ENCODE measurements around the gene AFF4. TPM values are rescaled to one million over a fixed set of nuclear protein-coding genes. Genes with fewer than 3 reads are reported as not detected.

Gene AFF4
- total RNA-seq, 2 experiments from 2014 or later = 19.4 to 19.9 TPM

GRCh38 chr5:132853790-132854189 lies 109.6 kb downstream of the AFF4 start:
- DNase-seq (no peak), ATAC-seq (no peak)
- intact Hi-C loops (cut with micrococcal nuclease) = no loop called here
- Mint-ChIP-seq H3K27ac (no peak overlapping the region), H3K4me3 (no peak overlapping the region), H3K36me3 (ENCODE audit: low read depth) (no peaks in the 10 kb centered on the region), H3K9me3 (no peaks in the 10 kb centered on the region), H3K4me1 (ENCODE audit: low read depth) (peaks cover 3% of the 10 kb centered on the region), H3K27me3 (peaks cover 10% of the 10 kb centered on the region)
- CTCF ChIA-PET = interaction anchor here (0.7 to 1.9 kb wide), 8 partner anchors 8 to 107 kb away, joined by 3 to 6 read pairs (median 4); partner anchors contain the start of genes CCNI2, GDF9, SHROOM1 and UQCRQ
- TF ChIP-seq CTCF (IDR thresholded peaks at IDR 0.05) = no peak
- POLR2A ChIA-PET = interaction anchor here (1.6 kb wide), 1 partner anchor 12 kb away, joined by 5 read pairs; no protein-coding TSS in a partner anchor

GRCh38 chr5:132853323-132853722 lies 110.1 kb downstream of the AFF4 start:
- Mint-ChIP-seq H3K9me3 (no peaks in the 10 kb centered on the region), H3K36me3 (ENCODE audit: low read depth) (no peaks in the 10 kb centered on the region), H3K27me3 (peaks cover 10% of the 10 kb centered on the region), H3K4me1 (ENCODE audit: low read depth) (peaks cover 3% of the 10 kb centered on the region), H3K27ac (no peak overlapping the region), H3K4me3 (no peak overlapping the region)
- no peak for TF ChIP-seq CTCF (IDR thresholded peaks at IDR 0.05)
- ATAC-seq (no peak), DNase-seq (no peak)
- POLR2A ChIA-PET = no interaction called here
- CTCF ChIA-PET = interaction anchor here (1.4 to 1.9 kb wide), 2 partner anchors 10 to 23 kb away, joined by 4 to 6 read pairs; partner anchors contain the start of gene SHROOM1
- intact Hi-C loops (cut with micrococcal nuclease) = no loop called here

- intact Hi-C loops (cut with micrococcal nuclease) = no loop called here
- Mint-ChIP-seq H3K27ac (no peak overlapping the region), H3K4me3 (no peak overlapping the region), H3K4me1 (ENCODE audit: low read depth) (peaks cover 3% of the 10 kb centered on the region), H3K9me3 (no peaks in the 10 kb centered on the region), H3K36me3 (ENCODE audit: low read depth) (no peaks in the 10 kb centered on the region), H3K27me3 (peaks cover 3% of the 10 kb centered on the region)
- DNase-seq = no peak
- ChIA-PET POLR2A (interaction anchor here (0.9 to 1.1 kb wide), 2 partner anchors 9 to 55 kb away, joined by 3 read pairs; no protein-coding TSS in a partner anchor), CTCF (no interaction called here)
- no peak for TF ChIP-seq CTCF (IDR thresholded peaks at IDR 0.05)
- no peak for ATAC-seq
These were observed 113.4 kb downstream of the AFF4 start for GRCh38 chr5:132850066-132850465.

GRCh38 chr5:132849347-132849746 lies 114.1 kb downstream of the AFF4 start:
- Mint-ChIP-seq H3K27me3 (peaks cover 3% of the 10 kb centered on the region), H3K9me3 (no peaks in the 10 kb centered on the region), H3K36me3 (ENCODE audit: low read depth) (no peaks in the 10 kb centered on the region), H3K27ac (no peak overlapping the region), H3K4me3 (no peak overlapping the region), H3K4me1 (ENCODE audit: low read depth) (peaks cover 3% of the 10 kb centered on the region)
- POLR2A ChIA-PET = no interaction called here
- TF ChIP-seq CTCF (IDR thresholded peaks at IDR 0.05) = no peak
- DNase-seq = no peak
- intact Hi-C loops (cut with micrococcal nuclease) = no loop called here
- no peak for ATAC-seq
- CTCF ChIA-PET = interaction anchor here (1.0 kb wide), 1 partner anchor 14 kb away, joined by 4 read pairs; no protein-coding TSS in a partner anchor

GRCh38 chr5:132848270-132848669 lies 115.2 kb downstream of the AFF4 start:
- Mint-ChIP-seq H3K27ac (no peak overlapping the region), H3K36me3 (ENCODE audit: low read depth) (no peaks in the 10 kb centered on the region), H3K4me3 (no peak overlapping the region), H3K27me3 (peaks cover 2% of the 10 kb centered on the region), H3K4me1 (ENCODE audit: low read depth) (peaks cover 2% of the 10 kb centered on the region), H3K9me3 (no peaks in the 10 kb centered on the region)
- no peak for TF ChIP-seq CTCF (IDR thresholded peaks at IDR 0.05)
- ChIA-PET POLR2A (no interaction called here), CTCF (interaction anchor here (1.0 kb wide), 1 partner anchor 15 kb away, joined by 4 read pairs; no protein-coding TSS in a partner anchor)
- ATAC-seq (no peak), DNase-seq (no peak)
- intact Hi-C loops (cut with micrococcal nuclease) = no loop called here

Measured in activated CD8-positive, alpha-beta T cell treated with anti-CD3 and anti-CD28 coated beads for 36 hours (primary cell).